ENCODE measurements around the gene STKLD1.

The STKLD1 gene

DNA sequence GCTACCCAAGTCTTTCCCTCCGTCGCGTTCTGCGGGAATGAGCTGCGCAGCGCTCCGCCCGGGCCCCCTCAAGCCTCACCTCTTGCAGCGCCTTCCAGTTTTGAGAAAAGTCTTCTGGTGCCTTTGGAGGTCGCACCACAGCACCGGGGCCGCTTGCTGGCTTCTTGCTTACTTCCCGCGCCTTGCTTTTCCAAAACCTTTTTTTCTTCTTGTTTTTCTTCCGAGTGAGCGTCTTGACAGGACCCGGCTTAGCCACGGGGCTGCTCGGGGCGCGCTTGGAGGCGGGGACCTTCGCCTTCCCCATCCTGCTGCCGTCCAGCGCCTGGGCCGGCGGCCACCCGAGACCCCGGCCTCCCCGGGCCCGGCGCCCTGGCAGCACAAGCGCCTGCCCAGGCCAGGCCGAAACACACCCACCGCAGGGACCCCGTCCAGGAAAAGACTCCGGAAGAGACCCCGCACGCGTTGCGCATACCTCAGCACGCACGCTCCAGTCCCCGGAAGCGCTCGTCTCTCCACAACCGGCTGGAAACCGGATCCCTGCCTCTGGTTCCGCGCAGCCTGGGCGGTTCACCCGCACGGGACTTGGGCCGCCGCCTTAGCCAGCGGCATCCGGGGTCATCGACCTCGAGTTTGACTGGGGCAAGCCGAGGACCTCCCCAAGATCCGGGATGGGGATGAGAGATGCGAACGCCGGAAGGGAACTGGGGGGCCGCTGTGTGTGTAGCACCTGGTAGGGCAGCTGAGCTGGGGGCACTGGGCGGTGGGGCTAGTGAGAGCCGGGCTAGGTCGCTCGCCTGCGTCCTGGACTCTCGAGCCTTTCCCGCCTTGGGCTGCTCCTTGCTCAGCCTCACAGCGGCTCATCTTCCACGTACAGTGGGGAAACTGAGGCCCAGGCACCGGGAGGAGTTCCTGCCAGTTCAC lies 41.6 kb downstream of the STKLD1 start, which contains the start of gene REXO4:
Gene REXO4, minus strand, starts transcription at position 470 of the 921 bp plus-strand sequence. Its CDS starts 166 bp downstream, at position 304.
- DNase-seq (ENCODE audit: low read depth in 2 of 2) = peak; percentile 78 to 82

- no peak for DNase-seq (ENCODE audit: low read depth in 2 of 2)
Measured at GRCh38 chr9:133419005-133419404, 42.8 kb downstream of the STKLD1 start.

- DNase-seq (ENCODE audit: low read depth in 2 of 2) = no peak
Measured at GRCh38 chr9:133420392-133420827, 44.2 kb downstream of the STKLD1 start.

GRCh38 chr9:133421615-133422542 lies 45.7 kb downstream of the STKLD1 start, which contains the start of gene ADAMTS13:
Gene ADAMTS13, plus strand, starts transcription at chr9:133422367. Its CDS starts 77 bp downstream, at chr9:133422444.
- DNase-seq (ENCODE audit: low read depth in 2 of 2) = peak; percentile 14 to 38

- no peak for DNase-seq (ENCODE audit: low read depth in 2 of 2)
Measured at GRCh38 chr9:133423216-133423615, 47.0 kb downstream of the STKLD1 start.

DNA sequence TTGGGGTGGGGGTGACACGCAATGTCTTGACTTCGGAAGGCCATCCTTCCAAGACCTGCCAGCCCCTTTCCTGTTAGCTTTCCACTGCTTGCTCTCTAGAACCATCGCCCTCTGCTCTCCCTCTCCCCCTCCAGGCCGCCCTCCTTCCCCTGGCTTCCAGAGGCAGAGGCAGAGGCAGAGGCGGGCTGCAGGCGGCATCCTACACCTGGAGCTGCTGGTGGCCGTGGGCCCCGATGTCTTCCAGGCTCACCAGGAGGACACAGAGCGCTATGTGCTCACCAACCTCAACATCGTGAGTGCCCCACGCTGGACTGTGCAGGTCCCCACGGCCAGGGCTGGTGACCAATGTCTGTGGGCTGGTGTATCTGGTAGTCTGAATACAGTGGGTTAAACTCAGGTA lies 48.0 kb downstream of the STKLD1 start:
- DNase-seq (ENCODE audit: low read depth in 2 of 2) = no peak

DNA sequence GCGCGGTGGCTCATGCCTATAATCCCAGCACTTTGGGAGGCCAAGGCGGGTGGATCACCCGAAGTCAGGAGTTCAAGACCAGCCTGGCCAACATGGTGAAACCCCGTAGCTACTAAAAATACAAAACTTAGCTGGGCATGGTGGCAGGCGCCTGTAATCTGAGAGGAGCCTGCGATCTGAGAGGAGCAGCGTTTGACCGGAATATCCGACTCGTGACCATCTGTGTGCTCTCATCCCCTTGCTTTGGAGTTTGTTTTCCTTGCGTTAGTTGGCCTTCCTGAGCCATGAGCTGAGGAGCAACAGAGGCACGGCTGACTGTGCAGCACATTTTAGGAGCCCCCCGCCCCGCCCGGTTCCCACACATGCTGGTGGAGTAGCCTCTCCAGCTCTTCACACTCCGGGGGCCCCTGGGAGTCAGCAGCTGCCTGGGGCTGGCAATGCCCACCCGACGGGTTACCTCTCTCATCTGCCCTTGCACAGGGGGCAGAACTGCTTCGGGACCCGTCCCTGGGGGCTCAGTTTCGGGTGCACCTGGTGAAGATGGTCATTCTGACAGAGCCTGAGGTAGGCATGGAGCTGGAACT lies 49.0 kb downstream of the STKLD1 start:
- no peak for DNase-seq (ENCODE audit: low read depth in 2 of 2)

DNA sequence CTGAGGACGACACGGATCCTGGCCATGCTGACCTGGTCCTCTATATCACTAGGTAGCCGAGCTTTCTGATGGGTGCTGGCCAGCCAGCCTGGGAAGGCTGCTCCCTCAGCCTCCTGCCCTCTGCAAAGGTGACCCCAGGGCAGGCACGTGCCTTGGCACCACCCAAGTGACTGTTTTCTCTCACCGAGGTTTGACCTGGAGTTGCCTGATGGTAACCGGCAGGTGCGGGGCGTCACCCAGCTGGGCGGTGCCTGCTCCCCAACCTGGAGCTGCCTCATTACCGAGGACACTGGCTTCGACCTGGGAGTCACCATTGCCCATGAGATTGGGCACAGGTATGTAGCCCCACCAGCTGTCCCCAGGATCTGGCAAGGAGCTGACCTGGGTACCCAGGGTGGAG lies 49.8 kb downstream of the STKLD1 start:
- no peak for DNase-seq (ENCODE audit: low read depth in 2 of 2)

GRCh38 chr9:133427658-133428348 lies 51.6 kb downstream of the STKLD1 start:
- DNase-seq (ENCODE audit: low read depth in 2 of 2) = no peak

DNA sequence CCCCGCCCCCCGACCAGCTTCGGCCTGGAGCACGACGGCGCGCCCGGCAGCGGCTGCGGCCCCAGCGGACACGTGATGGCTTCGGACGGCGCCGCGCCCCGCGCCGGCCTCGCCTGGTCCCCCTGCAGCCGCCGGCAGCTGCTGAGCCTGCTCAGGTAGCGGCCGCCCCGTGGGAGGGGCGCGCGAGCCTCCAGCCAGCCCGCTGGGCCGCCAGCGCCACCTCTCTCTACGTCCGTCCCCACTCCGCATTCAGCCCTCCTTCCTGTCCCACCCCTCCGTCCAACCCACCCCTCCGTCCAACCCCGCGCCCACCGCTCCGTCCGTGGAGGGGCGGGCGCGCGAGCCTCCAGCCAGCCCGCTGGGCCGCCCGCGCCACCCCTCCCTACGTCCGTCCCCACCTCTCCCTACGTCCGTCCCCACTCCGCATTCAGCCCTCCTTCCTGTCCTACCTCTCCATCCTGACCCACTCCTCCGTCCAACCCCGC lies 52.5 kb downstream of the STKLD1 start:
- DNase-seq (ENCODE audit: low read depth in 2 of 2) = no peak

GRCh38 chr9:133429214-133429613 lies 53.0 kb downstream of the STKLD1 start:
- no peak for DNase-seq (ENCODE audit: low read depth in 2 of 2)

DNA sequence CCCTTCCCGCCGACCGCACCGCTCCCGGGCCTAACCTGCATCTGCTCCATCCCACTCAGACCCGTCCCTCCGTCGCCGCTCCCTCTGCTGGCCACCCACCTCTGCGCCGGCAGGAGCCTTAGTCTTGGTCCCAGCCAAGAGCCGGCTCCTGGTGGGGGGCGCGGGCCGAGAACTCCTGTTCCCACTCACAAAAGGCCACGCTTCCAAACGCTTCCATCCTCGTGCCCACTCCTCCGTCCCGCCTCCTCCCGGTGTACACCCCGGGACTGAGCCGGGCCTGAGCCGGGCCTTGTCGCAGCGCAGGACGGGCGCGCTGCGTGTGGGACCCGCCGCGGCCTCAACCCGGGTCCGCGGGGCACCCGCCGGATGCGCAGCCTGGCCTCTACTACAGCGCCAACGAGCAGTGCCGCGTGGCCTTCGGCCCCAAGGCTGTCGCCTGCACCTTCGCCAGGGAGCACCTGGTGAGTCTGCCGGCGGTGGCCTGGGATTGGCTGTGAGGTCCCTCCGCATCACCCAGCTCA lies 53.5 kb downstream of the STKLD1 start:
- DNase-seq (ENCODE audit: low read depth in 2 of 2) = no peak

DNA sequence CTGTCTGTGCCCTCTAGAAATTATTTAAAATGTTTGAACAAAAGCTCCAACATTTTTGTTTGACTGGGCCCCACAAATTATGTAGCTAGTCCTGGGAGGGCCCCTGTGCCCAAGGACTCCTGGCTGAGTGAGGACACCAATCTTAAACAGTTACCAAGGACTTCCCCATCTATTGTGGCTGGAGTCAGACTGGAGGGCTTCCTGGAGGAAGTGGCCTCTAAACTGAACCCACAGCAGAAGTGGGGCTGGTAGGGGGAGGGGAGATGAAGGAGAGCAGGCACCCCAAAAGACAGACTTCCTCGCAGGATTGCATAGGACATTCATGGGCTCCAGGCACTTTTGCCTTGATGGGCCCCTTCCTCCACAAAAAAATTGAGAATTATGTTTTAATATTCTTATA lies 54.1 kb downstream of the STKLD1 start:
- DNase-seq (ENCODE audit: low read depth in 2 of 2) = no peak

DNA sequence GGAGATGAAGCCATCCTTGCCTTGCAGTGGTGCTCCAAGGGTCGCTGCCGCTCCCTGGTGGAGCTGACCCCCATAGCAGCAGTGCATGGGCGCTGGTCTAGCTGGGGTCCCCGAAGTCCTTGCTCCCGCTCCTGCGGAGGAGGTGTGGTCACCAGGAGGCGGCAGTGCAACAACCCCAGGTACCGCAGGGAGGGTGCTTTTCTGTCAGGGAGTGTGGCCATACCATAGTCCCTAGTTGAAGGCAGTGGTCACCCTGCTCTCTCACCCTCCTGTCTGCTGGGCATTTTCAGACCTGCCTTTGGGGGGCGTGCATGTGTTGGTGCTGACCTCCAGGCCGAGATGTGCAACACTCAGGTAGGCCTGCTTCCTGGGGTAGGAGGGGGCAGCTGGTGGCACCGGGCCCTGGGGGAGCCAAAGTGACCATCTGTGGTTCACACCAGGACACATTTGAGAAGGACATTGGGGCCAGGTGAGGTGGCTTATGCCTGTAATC lies 57.2 kb downstream of the STKLD1 start:
- no peak for DNase-seq (ENCODE audit: low read depth in 2 of 2)

DNA sequence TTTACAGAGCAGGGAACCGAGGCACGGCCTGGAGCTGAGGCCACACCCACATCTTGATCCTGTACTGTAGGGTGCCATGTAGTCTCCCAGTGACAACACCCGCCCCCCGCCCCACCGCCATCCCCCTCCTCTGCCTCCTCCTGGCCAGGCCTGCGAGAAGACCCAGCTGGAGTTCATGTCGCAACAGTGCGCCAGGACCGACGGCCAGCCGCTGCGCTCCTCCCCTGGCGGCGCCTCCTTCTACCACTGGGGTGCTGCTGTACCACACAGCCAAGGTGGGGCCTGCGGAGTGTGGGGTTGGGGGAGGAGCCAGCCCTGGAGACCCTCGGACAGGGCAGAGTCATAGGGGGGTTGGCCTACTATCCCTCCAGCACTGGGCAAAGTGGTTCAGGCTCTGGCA lies 60.5 kb downstream of the STKLD1 start:
- DNase-seq (ENCODE audit: low read depth in 2 of 2) = no peak

GRCh38 chr9:133437753-133438531 lies 61.8 kb downstream of the STKLD1 start:
- no peak for DNase-seq (ENCODE audit: low read depth in 2 of 2)

DNA sequence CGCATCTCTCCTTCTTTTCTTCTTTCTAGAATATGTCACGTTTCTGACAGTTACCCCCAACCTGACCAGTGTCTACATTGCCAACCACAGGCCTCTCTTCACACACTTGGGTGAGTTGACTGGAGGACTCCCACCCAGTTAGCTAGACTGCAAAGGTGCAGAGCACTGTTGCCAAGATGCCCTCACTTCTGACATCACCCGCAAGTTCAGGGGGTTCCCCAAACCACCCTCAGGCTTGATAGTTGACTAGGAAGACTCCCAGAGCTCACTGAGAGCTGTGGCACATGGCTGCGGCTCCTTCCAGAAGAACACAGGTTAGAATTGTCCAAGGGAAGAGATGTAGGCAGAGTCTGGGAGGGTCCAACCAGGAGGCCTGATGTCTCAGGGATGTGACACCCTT lies 63.2 kb downstream of the STKLD1 start:
- no peak for DNase-seq (ENCODE audit: low read depth in 2 of 2)

DNA sequence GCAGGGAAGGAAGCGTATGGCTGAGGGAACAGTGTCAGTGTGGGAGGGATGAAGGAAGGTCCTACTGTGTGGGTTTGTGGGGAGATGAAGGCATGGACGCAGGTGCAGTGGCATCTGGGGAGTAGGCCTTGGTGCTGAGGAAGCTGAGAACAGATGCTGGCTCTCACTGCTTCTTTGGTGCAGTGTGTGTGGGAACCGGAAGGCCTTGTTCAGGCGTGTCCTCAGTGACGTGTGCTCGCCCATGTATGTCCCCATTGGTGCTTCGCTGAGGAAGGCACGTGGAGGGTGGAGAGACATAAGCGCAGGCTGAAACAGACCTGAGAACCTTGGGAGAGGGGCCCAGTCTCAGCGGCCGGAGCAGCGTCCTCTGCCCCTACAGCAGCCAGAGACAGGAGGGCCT lies 64.7 kb downstream of the STKLD1 start:
- DNase-seq (ENCODE audit: low read depth in 2 of 2) = no peak

GRCh38 chr9:133441571-133441970 lies 65.4 kb downstream of the STKLD1 start:
- DNase-seq (ENCODE audit: low read depth in 2 of 2) = no peak

DNA sequence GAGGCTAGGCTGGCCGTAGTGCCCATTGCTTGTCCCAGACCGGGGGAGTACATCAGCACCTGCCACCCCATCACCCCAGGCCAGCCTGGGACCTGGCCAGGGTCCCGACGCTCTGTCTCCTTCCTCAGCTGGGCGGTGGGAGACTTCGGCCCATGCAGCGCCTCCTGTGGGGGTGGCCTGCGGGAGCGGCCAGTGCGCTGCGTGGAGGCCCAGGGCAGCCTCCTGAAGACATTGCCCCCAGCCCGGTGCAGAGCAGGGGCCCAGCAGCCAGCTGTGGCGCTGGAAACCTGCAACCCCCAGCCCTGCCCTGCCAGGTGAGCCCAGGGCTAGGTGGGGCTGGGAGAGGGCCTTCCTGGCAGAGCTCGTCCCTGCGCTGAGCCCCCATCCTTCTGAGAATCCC lies 67.1 kb downstream of the STKLD1 start:
- DNase-seq (ENCODE audit: low read depth in 2 of 2) = no peak

All from stimulated activated CD4-positive, alpha-beta T cell treated with anti-CD3 and anti-CD28 coated beads, Interleukin-4, amount 100 ng/mL, for 48 hours (primary cell).